Measurements from ENCODE around the gene GPR62.
A peak's percentile ranks its signal among the peaks of the same experiment; 100 is the strongest.

- TF ChIP-seq POLR2A (IDR thresholded peaks at IDR 0.05; ENCODE audit: low read depth, low read length) (no peak), CTCF (IDR thresholded peaks at IDR 0.05; ENCODE audit: extremely low read depth in 1 of 2, insufficient read depth in 1 of 2, low read depth in 1 of 2, low read length in 2 of 2) (peak in 1 of 2 donors; percentile 36), EZH2 (IDR thresholded peaks at IDR 0.05; ENCODE audit: borderline replicate concordance, low read depth, low read length, severe bottlenecking) (no peak)
These were observed 20.8 kb downstream of the GPR62 start for GRCh38 chr3:51975852-51976549.

Measured in endothelial cell of umbilical vein (primary cell).